Esophagus mucosa (tissue), 1 donor: ENCODE data around the gene ATP6V1C2. TPM values are rescaled to one million over a fixed set of nuclear protein-coding genes. Genes with fewer than 3 reads are reported as not detected.

ENCODE experiments used
- total RNA-seq: library from RNA; stranded (reverse); gene quantifications from one replicate; pipeline ENCODE4 v1.2.4, GENCODE V29; 2023
- donor health status: DM: yes; HTN: yes; CAD: no.

ATP6V1C2 gene
- total RNA-seq, 1 donor from 2014 or later = 5.1 TPM

Other genes with a start within 250 kb of the ATP6V1C2 start
- 16.7 TPM for gene NOL10, start 31.7 kb upstream of the ATP6V1C2 start, total RNA-seq
- 90.4 TPM for gene PDIA6, start 91.2 kb downstream of the ATP6V1C2 start, total RNA-seq
- not detected for gene KCNF1, start 190.3 kb downstream of the ATP6V1C2 start, total RNA-seq